HCT116 (cell line): Measurements from ENCODE around the gene IL15RA. TPM values are rescaled to one million over a fixed set of nuclear protein-coding genes. Genes with fewer than 3 reads are reported as not detected.

ENCODE experiments used
- ATAC-seq: fragments of 200-7000 bp; cut with Tn5 transposase; 2 replicates; pipeline ENCODE4 v1.9.1; 2020; ENCODE audit warnings: mild to moderate bottlenecking, moderate library complexity
- BruUV-seq: library from RNA; stranded (reverse); fragments of 400-500 nt; replicated peaks from 2 replicates; lab custom pipeline; 2021; lab: Mats Ljungman, UMichigan
- CTCF ChIA-PET: fragments of 300-600 bp; sonication (Branson Sonifier 250); formaldehyde crosslinking; loops from one replicate; lab custom pipeline; 2021; ENCODE audit warnings: antibody characterized with exemption; lab: Charles Lee
- POLR2A ChIA-PET: fragments of 300-600, 350-600 bp; sonication (Branson Sonifier 250); formaldehyde crosslinking; loops from one replicate; lab custom pipeline; 2021; ENCODE audit warnings: antibody characterized with exemption; lab: Charles Lee
- RAD21 ChIA-PET, 2 experiments: fragments of 300-600 bp; sonication (Branson Sonifier 250); formaldehyde crosslinking; loops; one replicate each; lab custom pipeline; 2023; ENCODE audit warnings: low total read pairs in 2 of 2; ENCODE audit not compliant: uncharacterized antibody in 2 of 2, unreplicated experiment in 2 of 2, low non-redundant PET in 1 of 2; lab: Charles Lee
- DNase-seq: peaks from one replicate; pipeline ENCODE4 v3.0.0-alpha.2; 2010; ENCODE audit warnings: low read depth, low spot score
- H2AFZ ChIP-seq: fragments of 200-600 bp; shearing (Covaris generic), sonication (generic); 2 replicates; pipeline ENCODE4 v1.6.1; 2017; ENCODE audit warnings: low read depth, mixed run types, mixed read lengths, antibody characterized with exemption, low read length; ENCODE audit not compliant: poor library complexity, severe bottlenecking
- H3K27ac ChIP-seq: 2 replicates; pipeline ENCODE4 v1.5.1; 2012; ENCODE audit warnings: low read depth, low read length
- H3K27me3 ChIP-seq: fragments of 200-600 bp; sonication (generic); 2 replicates; pipeline ENCODE4 v1.6.1; 2016; ENCODE audit warnings: mixed run types, low read length, mixed read lengths; ENCODE audit not compliant: insufficient read depth
- H3K36me3 ChIP-seq, 2 experiments: fragments of 200-500 bp in 1 of 2; fragments of 200-600 bp in 1 of 2; sonication (Bioruptor generic) in 1 of 2; sonication (generic) in 1 of 2; 2 replicates each; pipeline versions ENCODE4 v1.5.1 to v1.6.1; 2014 to 2016; ENCODE audit warnings: low read length in 2 of 2, inconsistent platforms in 1 of 2, mixed read lengths in 1 of 2, mixed run types in 1 of 2; ENCODE audit not compliant: insufficient read depth in 2 of 2, control insufficient read depth in 1 of 2
- H3K4me1 ChIP-seq, 2 experiments: fragments of 200-600 bp in 1 of 2; sonication (generic) in 1 of 2; 2 replicates each; pipeline versions ENCODE4 v1.5.1 to v1.6.1; 2012 to 2017; ENCODE audit warnings: low read length in 2 of 2, inconsistent platforms in 1 of 2, mild to moderate bottlenecking in 1 of 2, mixed read lengths in 1 of 2, mixed run types in 1 of 2, moderate library complexity in 1 of 2; ENCODE audit not compliant: insufficient read depth in 2 of 2, control insufficient read depth in 1 of 2
- H3K4me2 ChIP-seq: fragments of 200-600 bp; sonication (generic); 2 replicates; pipeline ENCODE4 v1.6.1; 2017; ENCODE audit warnings: mixed run types, low read length, mixed read lengths
- H3K4me3 ChIP-seq, 2 experiments: fragments of 200-600 bp in 1 of 2; sonication (generic) in 1 of 2; replicated peaks in 1 of 2; 2 replicates each; pipeline ENCODE4 v1.5.1; 2011 to 2016; ENCODE audit warnings: low read length in 2 of 2, control low read depth in 1 of 2, low read depth in 1 of 2, mild to moderate bottlenecking in 1 of 2, mixed read lengths in 1 of 2, mixed run types in 1 of 2
- H3K79me2 ChIP-seq: fragments of 200-600 bp; sonication (generic); 2 replicates; pipeline ENCODE4 v1.6.1; 2017; ENCODE audit warnings: mild to moderate bottlenecking, mixed run types, low read length, moderate library complexity, mixed read lengths; ENCODE audit not compliant: insufficient read depth
- H3K9ac ChIP-seq: fragments of 200-600 bp; sonication (generic); 2 replicates; pipeline ENCODE4 v1.6.1; 2016; ENCODE audit warnings: low read length, mixed read lengths
- H3K9me2 ChIP-seq: fragments of 200-600 bp; sonication (generic), shearing (Covaris generic); 2 replicates; pipeline ENCODE4 v1.6.1; 2017; ENCODE audit warnings: mixed run types, mild to moderate bottlenecking, moderate library complexity; ENCODE audit not compliant: insufficient read depth
- H3K9me3 ChIP-seq, 2 experiments: fragments of 200-500 bp in 1 of 2; fragments of 200-600 bp in 1 of 2; sonication (Bioruptor generic) in 1 of 2; sonication (generic) in 1 of 2; 2 replicates each; pipeline ENCODE4 v1.6.1; 2014 to 2017; ENCODE audit warnings: low read length in 2 of 2, mixed read lengths in 2 of 2, inconsistent platforms in 1 of 2, low read depth in 1 of 2, mild to moderate bottlenecking in 1 of 2, mixed run types in 1 of 2, moderate library complexity in 1 of 2; ENCODE audit not compliant: control insufficient read depth in 1 of 2, insufficient read depth in 1 of 2
- H4K20me1 ChIP-seq: fragments of 200-600 bp; sonication (generic), shearing (Covaris generic); 2 replicates; pipeline ENCODE4 v1.6.1; 2017; ENCODE audit warnings: mixed run types, mild to moderate bottlenecking, moderate library complexity; ENCODE audit not compliant: insufficient read depth
- ATF3 ChIP-seq: IDR thresholded peaks from 2 replicates; pipeline ENCODE4 v1.6.1; 2012
- CEBPB ChIP-seq: IDR thresholded peaks from 2 replicates; pipeline ENCODE4 v1.6.1; 2012; ENCODE audit warnings: low read depth
- ELF1 ChIP-seq: IDR thresholded peaks from 2 replicates; pipeline ENCODE4 v1.6.1; 2012; ENCODE audit warnings: low read depth, borderline replicate concordance
- EZH2 ChIP-seq: fragments of 200-600 bp; sonication (generic); IDR thresholded peaks from 2 replicates; pipeline ENCODE4 v1.6.1; 2017; ENCODE audit warnings: antibody characterized with exemption, mixed run types
- EZH2phosphoT487 ChIP-seq: fragments of 200-600 bp; IDR thresholded peaks from 2 replicates; pipeline ENCODE4 v1.6.1; 2018; ENCODE audit warnings: antibody characterized with exemption, borderline replicate concordance
- FOSL1 ChIP-seq: IDR thresholded peaks from 2 replicates; pipeline ENCODE4 v1.6.1; 2012; ENCODE audit warnings: low read depth
- JUND ChIP-seq: IDR thresholded peaks from 2 replicates; pipeline ENCODE4 v1.6.1; 2012
- POLR2A ChIP-seq: IDR thresholded peaks from 2 replicates; pipeline ENCODE4 v1.7.0; 2011; ENCODE audit warnings: borderline replicate concordance; ENCODE audit not compliant: insufficient read depth, insufficient read length; ENCODE audit errors: extremely low read depth
- POLR2AphosphoS5 ChIP-seq: IDR thresholded peaks from 2 replicates; pipeline ENCODE4 v1.6.1; 2011; ENCODE audit warnings: mild to moderate bottlenecking, low read depth, low read length, moderate library complexity
- RAD21 ChIP-seq: IDR thresholded peaks from 2 replicates; pipeline ENCODE4 v1.6.1; 2012; ENCODE audit warnings: low read depth, mild to moderate bottlenecking
- REST ChIP-seq: IDR thresholded peaks from 2 replicates; pipeline ENCODE4 v1.6.1; 2012; ENCODE audit warnings: low read depth
- SIN3A ChIP-seq: IDR thresholded peaks from 2 replicates; pipeline ENCODE4 v1.6.1; 2012; ENCODE audit warnings: low read depth
- SP1 ChIP-seq: IDR thresholded peaks from 2 replicates; pipeline ENCODE4 v1.6.1; 2012; ENCODE audit warnings: low read depth
- TCF7L2 ChIP-seq: IDR thresholded peaks from 2 replicates; pipeline ENCODE4 v1.7.0; 2011; ENCODE audit warnings: borderline replicate concordance, inconsistent platforms; ENCODE audit not compliant: insufficient read depth, insufficient read length; ENCODE audit errors: extremely low read depth
- YY1 ChIP-seq: IDR thresholded peaks from 2 replicates; pipeline ENCODE4 v1.6.1; 2011; ENCODE audit warnings: low read length, low read depth, moderate library complexity, mild to moderate bottlenecking; ENCODE audit not compliant: insufficient replicate concordance; ENCODE audit errors: extremely low read depth
- ZBTB33 ChIP-seq: IDR thresholded peaks from 2 replicates; pipeline ENCODE4 v1.6.1; 2011; ENCODE audit warnings: mild to moderate bottlenecking, low read length, moderate library complexity; ENCODE audit not compliant: insufficient replicate concordance; ENCODE audit errors: extremely low read depth
- ZFX ChIP-seq: fragments of 450-650 bp; IDR thresholded peaks from 2 replicates; pipeline ENCODE4 v1.6.1; 2017
- intact Hi-C: fragments of 100-400 bp; cut with micrococcal nuclease; formaldehyde crosslinking; loops from 2 replicates; pipeline ENCODE4 v1.10.0; 2022
- total RNA-seq: library from RNA; stranded (reverse); gene quantifications from one replicate; pipeline ENCODE4 v1.2.1, GENCODE V29; 2021; ENCODE audit not compliant: unreplicated experiment

The IL15RA gene
- total RNA-seq, 1 experiment from 2014 or later: 10.5 TPM

- ChIA-PET RAD21 (no interaction called here), CTCF (no interaction called here), POLR2A (no interaction called here)
- Histone ChIP-seq H3K27me3 (no peaks in the 10 kb centered on the region), H2AFZ (no peak overlapping the region), H3K36me3 (no peaks in the 10 kb centered on the region), H3K4me3 (no peak overlapping the region), H3K9me3 (no peaks in the 10 kb centered on the region), H3K9ac (no peak overlapping the region), H3K9me2 (no peaks in the 10 kb centered on the region), H3K4me1 (peaks cover 4 to 9% of the 10 kb centered on the region in 2 experiments), H3K27ac (no peak overlapping the region), H3K4me2 (no peak overlapping the region), H4K20me1 (no peaks in the 10 kb centered on the region)
- intact Hi-C loops: no loop called here
- no peak for ATAC-seq
- no TSS peak for BruUV-seq
- no peak for DNase-seq
- TF ChIP-seq REST (no peak), POLR2A (no peak), SIN3A (no peak), YY1 (no peak), JUND (no peak), ZBTB33 (no peak), CEBPB (no peak), RAD21 (no peak), EZH2 (no peak), ATF3 (no peak), SP1 (no peak), POLR2AphosphoS5 (no peak), ELF1 (no peak), FOSL1 (no peak), ZFX (no peak), TCF7L2 (no peak), EZH2phosphoT487 (no peak)
- TF ChIP-seq, all 23 proteins: peak for 0
- H3K79me2 ChIP-seq: no peaks in the 10 kb centered on the region
These were observed 18.2 kb downstream of the IL15RA start for GRCh38 chr10:5959142-5959541.
